GM18861 (cell line): ENCODE measurements around the gene SRD5A1.

Source experiments
- ATAC-seq: cut with Tn5 transposase; IDR thresholded peaks from one replicate; pipeline ENCODE4 v1.9.1; 2021; ENCODE audit not compliant: unreplicated experiment

The SRD5A1 gene, protein sequence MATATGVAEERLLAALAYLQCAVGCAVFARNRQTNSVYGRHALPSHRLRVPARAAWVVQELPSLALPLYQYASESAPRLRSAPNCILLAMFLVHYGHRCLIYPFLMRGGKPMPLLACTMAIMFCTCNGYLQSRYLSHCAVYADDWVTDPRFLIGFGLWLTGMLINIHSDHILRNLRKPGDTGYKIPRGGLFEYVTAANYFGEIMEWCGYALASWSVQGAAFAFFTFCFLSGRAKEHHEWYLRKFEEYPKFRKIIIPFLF

DNA sequence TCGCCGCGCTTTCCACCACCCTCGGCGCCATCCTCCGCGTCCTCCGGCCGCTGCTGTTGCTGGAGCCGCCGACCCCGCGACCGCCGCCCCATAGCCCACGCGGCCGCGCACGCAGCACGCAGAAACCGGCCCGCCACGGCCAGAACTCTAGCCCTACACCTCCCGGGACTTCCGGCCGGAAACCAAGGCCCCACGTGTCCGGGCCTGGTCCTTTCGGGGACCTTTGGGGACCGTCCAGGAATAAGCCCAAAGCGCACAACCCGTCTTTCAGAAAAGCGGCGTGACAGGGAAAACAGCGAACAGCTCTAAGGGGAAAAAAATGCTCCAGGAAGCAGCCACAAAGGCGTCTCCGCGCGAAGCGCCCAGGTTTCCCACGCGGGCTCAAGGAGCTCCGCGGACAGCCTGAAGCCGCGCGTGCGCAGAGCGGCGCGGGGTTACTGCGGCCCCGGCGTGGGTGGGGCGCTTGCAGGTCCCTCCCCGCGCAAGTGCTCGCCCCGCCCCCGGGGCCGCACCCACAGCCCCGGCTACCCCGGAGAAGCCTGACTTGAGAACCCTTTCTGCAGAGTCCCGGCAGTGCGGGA is at the start of gene SRD5A1, which contains the start of gene NSUN2:
Gene SRD5A1, plus strand, starts transcription at position 553 of the 581 bp plus-strand sequence. CDS start 137 bp downstream, outside the sequence.
Gene NSUN2, minus strand, starts transcription at position 157 of the 581 bp plus-strand sequence. Its CDS starts 65 bp downstream, at position 92.
- ATAC-seq, result peak; percentile 85

- ATAC-seq, result no peak
Observed at GRCh38 chr5:6584101-6584645, 49.1 kb upstream of the SRD5A1 start.

- no peak for ATAC-seq
Observed at GRCh38 chr5:6584727-6585126, 48.5 kb upstream of the SRD5A1 start.

GRCh38 chr5:6585168-6585567 is 48.1 kb upstream of the SRD5A1 start:
- ATAC-seq, result no peak

GRCh38 chr5:6585939-6586646 is 47.1 kb upstream of the SRD5A1 start:
- no peak for ATAC-seq

DNA sequence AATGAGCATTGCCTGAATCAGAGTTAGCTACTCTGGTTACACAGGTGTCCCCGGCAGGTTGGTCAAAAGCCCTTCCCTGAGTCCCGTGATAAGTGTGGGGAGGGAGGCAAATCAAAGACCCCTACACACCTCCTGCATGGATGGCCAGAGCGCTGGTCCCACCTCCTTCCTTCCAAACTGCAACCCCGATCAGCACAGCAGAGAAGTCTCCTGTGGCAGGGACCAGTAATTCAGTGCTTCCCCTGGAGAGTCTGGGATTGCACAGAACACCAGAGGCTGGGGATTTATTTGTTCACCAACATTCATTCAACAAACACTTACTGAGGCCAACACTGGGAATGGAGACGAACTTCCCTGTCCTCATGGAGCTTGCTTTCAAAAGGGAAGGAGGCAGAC is 46.6 kb upstream of the SRD5A1 start:
- no peak for ATAC-seq

DNA sequence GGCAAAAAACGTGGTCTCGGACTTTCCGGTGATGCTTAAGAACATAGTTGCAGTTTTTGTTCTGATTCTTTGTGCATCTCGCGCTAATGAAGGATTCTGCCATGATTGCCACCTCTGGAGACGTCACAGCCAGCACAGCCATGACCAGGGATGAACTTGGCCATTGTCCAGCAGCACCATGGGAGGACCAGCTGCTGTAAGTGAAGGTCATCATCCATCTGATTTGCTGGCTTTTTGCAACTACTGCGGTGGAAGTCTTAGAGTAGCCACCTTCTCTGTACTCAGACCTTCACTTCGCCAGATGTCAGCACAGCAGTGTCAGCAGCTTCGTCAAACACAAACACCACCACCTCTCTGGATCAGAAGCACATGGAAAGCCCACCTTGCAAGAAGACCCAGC is 46.1 kb upstream of the SRD5A1 start:
- no peak for ATAC-seq

DNA sequence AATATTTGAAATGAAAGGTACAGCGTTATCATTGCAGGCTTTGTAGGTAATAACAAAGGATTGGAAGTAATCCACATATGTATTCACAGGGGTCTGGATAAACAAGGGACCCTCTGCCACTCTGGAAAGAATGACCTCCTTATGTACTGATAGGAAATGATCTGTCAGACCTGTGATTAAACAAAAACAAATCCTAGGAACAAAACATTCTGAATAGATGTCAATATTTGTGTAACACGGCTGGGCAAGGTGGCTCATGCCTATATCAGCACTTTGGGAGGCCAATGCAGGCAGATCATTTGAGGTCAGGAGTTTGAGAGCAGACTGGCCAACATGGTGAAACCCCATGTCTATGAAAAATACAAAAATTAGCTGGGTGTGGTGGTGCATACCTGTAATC is 42.7 kb upstream of the SRD5A1 start:
- no peak for ATAC-seq

DNA sequence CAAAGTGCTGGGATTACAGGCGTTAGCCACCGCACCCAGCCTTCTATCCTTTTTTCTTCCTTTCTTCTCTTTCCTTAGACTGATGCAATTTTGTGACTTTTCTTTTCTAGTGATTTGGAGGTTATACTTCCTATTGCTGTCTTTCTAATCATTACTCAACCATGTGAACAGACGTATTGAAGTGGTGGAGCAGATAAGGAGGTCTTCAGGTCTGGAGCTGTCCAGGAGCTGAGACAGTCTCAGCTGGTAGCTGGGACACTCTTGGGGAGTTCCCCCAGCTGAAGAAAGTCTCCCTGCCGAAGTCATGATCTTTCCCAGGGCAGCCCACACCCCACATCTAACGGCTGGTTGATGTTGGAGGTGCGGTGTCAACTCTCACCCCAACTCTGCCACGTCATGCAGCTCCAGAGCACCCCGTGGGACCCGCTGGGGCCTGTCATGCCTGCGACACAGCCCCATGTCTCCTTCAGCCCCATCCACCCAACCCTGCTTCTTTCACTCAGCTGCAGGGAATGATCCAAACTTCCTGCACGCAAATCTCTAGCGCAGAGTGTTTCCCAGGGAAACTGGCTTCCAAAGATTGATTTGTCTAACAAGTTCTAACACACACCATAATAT is 41.5 kb upstream of the SRD5A1 start:
- no peak for ATAC-seq

DNA sequence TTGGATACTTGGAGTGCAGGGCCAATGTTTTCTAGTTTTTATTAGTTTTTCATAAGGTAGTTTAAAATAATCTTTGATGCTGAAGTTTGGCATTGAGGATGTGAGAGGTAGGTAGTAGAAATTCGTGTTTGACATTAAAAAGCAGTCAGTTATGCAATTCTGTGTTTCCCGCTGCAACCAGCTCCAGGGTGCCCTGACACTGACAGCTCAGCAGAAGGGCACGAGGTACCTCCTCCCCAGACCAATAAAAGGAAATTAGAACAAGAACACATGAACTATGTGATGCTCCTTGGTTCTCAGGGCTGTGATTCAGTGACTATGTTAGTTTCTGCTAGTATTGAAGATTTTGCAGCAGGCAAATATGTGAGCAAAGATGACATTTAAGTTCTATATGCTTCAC is 40.6 kb upstream of the SRD5A1 start:
- ATAC-seq, result no peak

DNA sequence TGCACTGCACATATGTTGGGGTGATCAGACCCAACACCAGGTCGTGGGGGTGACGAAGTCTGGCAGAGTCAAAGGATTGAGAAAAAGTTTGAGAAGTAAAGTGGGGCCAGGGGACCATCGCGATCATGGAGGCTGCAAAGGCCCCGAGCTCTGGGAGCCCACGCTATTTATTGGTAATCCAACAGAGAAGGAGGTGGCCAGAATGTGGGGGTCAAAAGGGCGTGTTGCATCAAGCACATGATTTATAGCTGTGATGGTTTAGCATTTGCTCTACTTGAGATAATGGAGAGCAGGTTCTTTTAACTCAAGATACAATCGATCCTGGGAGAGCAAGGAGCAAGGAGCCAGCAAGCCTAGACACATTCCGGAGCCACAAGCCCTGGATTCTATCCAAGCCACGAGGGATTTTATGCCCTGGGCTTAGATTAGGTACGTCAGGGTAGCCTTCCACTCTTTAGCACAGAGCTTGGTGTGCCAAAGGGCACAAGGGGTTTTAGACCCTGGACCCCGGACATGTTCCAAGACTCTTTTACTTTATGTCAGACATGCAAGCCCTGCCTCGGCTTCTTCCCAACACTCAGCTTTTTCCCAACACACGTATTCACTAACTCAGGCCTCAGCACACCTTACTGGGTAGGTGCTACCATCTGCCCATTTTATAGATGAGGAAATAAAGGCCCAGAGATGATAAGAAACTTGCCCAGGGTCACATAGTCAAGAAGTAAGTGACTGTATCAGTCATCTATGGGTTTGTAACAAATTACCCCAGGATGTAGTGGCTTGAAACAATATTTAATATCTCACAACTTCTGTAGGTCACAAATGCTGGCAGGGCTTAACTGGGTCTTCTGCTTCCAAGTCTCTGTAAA is 39.9 kb upstream of the SRD5A1 start:
- no peak for ATAC-seq

DNA sequence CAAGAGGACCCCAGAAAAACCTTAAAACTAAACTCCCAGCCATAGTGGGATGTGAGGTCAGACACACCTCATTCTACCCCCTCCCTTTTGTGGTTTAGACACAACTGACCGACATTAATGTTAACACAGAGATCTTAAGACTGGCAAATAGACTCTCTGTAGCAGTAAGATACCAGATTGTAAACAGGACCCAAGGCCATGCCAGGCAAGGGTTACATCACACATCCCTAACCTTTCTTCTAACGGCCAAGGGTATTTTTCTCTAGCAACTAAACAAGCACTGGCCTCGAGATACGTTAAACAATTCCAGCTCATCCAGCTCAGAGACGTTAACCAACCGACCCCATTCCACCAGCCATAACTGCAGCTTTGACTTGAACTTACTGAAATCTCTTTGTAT is 39.2 kb upstream of the SRD5A1 start:
- no peak for ATAC-seq

DNA sequence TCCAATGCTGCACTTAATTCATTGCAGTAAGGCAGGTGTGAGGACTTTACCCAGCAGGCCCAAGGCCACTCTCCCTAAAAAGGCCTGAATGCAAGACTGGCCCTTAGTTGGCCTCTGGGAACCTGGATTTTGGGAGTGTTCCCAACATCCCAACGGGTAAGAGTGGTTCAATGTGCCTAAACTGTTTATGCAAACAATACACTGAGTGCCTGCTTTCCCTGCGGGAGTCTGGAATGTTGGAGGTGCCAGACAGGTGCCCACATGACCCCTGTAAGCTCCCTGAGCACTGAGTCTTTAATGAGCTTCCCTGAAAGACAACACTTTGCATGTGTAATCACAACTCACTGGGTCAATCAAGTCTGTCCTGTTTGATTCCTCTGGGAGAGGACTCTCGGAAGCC is 37.8 kb upstream of the SRD5A1 start:
- ATAC-seq, result no peak

- ATAC-seq, result no peak
Observed at GRCh38 chr5:6596388-6596787, 36.9 kb upstream of the SRD5A1 start.

GRCh38 chr5:6597557-6597956 is 35.7 kb upstream of the SRD5A1 start:
- ATAC-seq, result no peak

- ATAC-seq, result no peak
Observed at GRCh38 chr5:6598351-6598900, 34.8 kb upstream of the SRD5A1 start.

- ATAC-seq, result no peak
Observed at GRCh38 chr5:6599739-6600138, 33.5 kb upstream of the SRD5A1 start.

DNA sequence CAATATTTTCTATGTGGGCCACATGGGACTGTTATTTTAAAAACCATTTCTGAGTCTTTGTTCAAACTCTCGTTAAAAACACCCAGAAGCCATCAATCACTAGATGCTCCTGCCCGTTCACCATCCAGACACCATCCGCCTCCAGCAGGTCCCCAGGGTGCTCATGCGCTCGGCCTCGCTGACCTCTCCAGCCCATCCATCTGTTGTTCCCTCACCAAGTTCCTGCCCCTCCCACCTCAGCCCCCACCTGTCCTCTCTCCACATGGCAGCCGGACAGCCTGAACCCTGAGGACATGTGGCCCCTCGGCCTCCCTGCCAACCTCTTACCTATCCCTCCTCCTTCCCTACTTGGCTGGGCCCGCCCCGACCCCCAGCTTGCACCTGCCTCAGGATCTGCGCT is 32.0 kb upstream of the SRD5A1 start:
- ATAC-seq, result no peak

DNA sequence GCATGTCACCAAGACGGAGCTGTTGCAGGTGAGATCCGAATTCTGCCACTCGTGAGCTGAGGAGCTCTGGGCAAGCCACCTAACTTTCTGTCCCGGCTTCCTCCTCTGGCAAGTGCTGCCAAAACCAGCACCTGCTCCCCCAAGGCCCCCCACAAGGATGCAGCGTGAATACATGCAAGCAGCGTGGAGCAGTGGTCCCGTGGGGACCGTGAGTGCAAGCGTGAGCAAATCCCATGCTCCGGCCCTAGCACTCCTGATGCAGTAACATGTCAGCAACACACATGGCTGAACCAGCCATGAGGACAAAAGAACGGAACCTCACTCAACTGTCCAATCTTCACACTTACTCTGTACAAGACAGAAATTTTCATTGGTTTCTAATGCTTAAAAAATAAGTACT is 31.4 kb upstream of the SRD5A1 start:
- no peak for ATAC-seq

GRCh38 chr5:6602441-6602840 is 30.8 kb upstream of the SRD5A1 start:
- ATAC-seq, result no peak
